Measurements from ENCODE around the gene HOXB8. TPM values are rescaled to one million over a fixed set of nuclear protein-coding genes. Genes with fewer than 3 reads are reported as not detected.

The HOXB8 gene
- total RNA-seq = under 1 TPM in 1 of 2 donors, not detected in 1; 0.33 TPM

DNA sequence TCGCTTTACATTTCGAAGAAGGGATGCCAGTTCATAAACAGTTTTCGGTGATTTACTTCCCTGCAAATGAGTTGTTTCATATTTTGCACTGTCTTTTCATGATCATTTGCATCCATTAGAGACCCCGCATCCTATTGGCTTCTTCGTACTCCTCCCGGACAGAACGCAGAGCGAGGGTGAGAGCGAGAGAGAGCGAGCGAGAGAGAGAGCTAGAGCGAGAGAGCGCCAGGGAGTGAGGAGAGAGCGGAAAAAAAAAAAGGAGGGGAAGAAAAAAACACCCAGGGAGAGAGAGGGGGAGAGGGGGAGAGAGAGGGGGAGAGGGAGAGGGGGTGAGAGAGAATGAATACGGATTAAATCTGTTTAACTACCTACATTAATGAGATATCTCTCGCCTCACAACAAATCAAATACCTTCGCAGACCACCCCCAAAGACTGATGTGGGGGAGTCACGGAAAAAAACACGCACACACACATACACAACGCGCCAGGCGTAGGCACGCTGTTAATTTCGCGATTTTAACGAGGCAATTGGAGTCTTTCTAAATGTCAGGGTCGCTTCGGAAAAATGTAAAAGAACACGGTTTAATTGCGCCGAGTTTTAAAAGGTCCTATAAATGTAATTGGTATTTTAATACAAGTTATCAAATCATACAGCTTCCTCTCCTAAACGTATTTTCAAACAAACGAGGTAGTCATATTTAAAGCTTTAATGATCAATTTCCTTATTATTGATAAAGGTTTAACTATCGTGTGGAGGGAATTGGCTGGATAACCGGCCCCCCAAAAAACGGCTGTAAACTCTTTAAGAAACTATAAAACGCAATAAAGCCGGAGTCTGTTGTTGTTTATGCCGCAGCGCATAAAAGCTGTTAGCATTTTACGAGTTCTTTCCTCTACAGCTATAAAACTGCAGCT, at the start of gene HOXB8:
Gene HOXB8, minus strand, starts transcription at position 246 of the 916 bp plus-strand sequence. CDS start 588 bp downstream, outside the sequence.

DNA sequence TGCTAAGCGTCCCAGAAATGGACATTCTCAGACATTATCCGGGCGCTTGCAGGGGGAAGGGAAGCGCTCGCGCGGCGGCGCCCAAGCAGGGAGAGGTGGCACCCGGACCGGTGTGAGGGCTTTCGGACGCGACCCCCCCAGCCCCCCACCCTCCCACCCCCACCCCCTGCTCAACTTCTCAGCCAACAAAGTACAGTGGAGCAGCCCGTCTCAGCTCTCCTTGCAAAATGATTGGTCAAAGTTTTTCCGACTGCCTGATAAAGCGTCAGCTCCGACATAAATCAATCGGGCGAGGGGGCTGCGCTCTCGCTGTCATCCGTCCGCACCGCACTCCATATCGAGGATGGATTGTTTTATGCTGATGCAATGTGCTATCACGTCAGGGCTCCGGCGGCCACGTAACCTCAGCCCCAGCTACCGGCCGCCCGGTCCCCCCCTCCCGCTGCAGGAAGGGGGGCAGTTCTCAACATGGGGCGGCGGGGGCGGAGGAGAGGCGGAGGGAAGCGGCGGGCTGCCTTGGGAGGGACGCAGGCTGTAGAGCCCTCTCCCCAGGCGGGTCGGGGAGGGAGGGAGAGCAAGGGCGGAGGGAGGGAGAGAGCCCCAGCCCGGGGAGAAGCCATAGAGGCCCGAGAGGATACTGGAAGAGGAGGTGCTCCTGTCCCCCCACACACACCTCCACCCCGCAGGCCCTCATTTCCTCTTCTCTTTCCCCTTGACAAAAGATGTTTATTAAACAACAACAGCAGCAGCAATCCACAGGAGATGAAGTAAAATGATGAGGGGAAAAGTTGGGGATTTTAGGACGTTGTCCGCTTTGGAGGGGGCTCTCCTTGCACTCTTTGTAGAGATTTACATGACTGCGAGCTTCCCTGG, 11.4 kb upstream of the HOXB8 start, which contains the start of gene HOXB9:
Gene HOXB9, minus strand, starts transcription at position 114 of the 873 bp plus-strand sequence. Its CDS starts 89 bp downstream, at position 25.

DNA sequence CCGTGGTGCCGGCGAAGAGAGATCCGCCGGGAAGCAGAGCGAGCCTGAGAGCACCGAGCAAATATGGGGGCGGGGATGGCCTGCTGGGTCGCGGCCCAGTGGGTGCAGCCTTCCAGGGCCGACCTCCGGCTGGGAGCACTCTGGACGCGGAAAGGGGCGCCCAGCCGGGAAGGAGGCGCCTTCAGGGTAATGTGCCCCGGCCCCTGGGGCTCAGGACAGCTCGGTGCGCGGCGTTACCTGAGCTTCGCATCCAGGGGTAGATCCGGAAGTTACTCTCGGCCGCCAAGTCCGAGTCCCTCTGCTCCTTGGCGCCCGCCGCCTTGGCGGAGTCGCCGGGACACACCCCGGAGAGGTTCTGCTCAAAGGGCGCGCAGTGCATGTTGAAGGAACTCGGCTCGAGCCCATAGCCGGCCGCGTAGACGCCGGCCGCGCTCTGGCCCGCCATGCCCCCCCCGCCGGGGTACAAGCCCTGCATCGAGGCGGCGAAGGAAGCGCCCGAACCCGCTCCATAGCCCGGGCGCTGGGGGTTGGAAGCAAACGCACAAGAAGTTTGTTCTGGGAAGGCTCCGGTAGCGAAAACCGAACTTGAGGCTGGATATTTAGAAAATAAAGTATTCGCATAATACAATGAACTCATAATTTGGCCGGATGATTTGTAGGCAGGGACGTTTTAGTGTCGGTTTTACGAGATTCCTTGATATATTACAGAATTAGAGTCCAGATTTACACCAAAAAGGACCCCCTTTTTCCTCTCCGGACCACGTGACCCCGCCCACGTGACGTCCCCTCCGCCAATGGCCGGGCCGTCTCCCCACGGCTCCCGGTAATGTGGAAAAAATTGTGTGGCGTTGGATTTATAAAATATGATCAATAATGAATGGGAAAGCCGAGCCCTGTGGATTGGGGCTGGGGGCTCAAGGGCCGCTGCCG, 4.5 kb downstream of the HOXB8 start, which contains the start of gene HOXB7:
Gene HOXB7, minus strand, starts transcription at position 736 of the 930 bp plus-strand sequence. Its CDS starts 99 bp downstream, at position 637.

DNA sequence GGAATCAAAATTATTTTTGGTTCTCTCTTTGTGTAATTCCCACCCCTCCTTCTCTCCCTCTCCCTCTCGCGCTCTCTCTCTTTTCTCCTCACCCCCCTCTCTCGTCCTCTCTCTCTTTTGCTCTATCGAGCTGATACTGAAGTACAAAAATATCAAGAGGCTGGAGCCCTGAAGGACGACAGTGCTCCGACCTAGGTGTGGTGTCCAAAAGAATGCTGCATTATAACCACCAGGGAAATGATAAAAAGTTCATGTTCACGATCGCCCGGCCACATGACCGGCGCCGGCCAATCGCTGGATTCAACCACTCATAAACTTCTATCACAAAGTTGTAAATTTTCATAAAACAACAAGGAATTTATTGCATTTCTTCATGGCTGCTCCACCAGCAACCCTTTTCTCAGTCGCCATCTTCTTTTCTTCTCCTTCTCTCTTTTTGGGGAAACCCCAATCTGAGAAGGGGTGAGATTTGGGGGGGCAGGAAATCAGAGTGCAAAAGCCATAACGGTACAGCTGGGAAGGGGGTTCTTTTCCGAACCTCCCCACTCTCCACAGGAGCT, 10.2 kb downstream of the HOXB8 start, which contains the start of gene HOXB6:
Gene HOXB6, minus strand, starts transcription at position 217 of the 560 bp plus-strand sequence. CDS start 6,836 bp downstream, outside the sequence.

DNA sequence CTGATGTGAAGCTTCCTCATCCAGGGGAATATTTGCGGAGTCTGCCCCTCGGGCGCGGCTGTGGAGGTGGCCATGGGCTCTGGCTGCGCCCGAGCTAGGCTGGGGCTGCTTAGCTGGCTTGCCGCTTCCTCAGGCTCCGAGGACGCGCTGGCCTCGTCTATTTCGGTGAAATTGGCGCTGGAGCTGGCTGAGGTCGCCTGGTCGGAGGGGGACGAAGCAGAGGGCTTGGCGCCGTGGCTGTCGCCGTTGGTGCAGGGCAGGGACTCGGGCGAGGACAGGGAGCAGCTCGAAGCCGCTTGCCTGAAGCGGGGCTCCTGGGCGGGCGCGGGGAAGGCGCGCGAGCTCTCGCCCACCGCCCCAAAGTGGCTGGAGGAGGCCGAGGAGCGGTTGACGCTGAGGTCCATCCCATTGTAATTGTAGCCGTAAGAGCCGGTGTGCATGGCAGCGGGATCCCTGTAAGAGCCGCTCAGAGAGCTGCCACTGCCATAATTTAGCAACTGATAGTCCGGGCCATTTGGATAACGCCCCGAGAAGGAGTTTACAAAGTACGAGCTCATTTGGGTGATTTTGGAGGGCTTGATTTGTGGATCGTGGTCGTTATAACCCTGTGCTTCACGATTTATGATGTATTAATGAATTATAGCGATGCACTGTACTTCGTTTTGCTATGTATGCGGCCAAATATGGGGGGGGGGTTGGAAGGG, 21.8 kb downstream of the HOXB8 start, which contains the start of gene HOXB5:
Gene HOXB5, minus strand, starts transcription at position 654 of the 704 bp plus-strand sequence. Its CDS starts 97 bp downstream, at position 557.

DNA sequence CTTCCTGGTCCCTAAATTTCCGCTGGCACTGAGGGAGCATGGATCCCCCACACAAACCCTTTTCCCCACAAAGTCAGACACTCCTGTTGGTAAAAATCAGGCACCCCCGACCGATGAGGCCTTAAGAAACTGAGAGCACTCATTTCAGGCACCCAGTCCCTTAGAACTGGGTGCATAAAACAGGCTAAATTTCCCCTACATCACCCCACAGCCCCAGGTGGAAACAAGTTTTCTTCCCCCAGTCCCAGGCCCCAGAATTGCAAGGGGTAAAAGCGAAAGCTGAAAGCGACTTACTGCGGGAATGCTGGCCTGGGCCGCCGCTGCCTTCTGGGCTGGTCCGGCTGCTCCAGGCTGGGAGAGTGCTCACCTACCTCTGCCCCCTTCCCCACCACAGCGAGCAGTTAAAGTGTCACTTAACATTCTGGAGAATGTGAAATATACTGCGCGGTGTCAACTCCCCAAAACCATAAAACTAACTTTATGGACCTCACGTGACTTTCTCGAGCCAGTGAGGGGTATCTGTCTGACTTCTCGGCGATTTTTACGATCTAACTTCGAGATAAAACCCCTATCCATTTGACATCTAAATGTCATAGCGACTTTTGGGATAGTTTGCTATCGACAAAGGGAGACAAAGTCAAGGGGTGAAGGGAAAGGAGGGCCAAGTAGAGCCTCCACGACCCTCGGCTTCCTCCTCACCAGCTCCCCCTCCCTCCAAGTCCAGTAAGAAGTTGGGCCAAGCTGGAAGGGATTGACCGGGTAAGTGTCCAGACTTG, 25.1 kb downstream of the HOXB8 start, which contains the start of gene HOXB3:
Gene HOXB3, minus strand, starts transcription at position 411 of the 776 bp plus-strand sequence. CDS start 37,767 bp downstream, outside the sequence.

DNA sequence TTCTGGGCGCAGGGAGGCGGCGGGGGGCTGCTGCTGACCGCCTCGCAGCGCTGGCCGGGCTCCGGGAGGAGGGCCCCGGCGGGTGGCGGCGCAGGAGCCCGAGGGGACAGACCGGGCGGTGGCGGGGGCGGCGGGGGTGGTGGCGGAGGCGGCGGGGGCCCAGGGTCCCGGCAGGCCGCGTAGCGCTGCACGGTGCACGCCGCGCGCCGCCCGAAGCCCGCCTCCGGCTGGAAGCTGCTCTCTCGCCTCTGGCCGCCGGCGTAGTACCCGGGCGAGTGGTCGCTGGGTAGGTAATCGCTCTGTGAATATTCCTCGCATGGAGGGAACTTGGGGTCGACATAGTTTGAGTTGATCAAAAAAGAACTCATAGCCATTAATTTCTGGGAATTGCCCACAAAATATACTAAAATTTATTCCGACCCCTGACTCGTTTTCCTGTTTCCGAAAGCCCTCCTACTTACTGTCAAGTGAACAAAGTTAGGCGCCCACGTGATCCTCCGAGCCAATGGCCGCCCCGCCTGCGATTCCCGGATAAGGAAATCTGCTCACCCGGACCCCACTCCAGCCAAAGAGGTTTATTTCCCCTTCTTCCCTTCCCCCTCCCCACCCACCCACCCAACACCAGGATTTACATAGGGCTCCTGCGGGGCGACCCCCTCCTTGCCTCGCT, 37.0 kb downstream of the HOXB8 start, which contains the start of gene HOXB4:
Gene HOXB4, minus strand, starts transcription at position 405 of the 670 bp plus-strand sequence. Its CDS starts 31 bp downstream, at position 374.

Small RNA genes lying within 50 kb of the gene (small RNA-seq; reads per million reads assigned to genes)
- gene MIR196A1 = 0.30 to 2.7 reads per million in 2 donors

Other genes starting within 250 kb of the HOXB8 start
- gene SKAP1, start 185.1 kb downstream of the HOXB8 start, total RNA-seq = not detected
- gene HOXB1, start 84.3 kb downstream of the HOXB8 start, total RNA-seq = not detected
- gene HOXB2, start 70.2 kb downstream of the HOXB8 start, total RNA-seq = 1 to 10 TPM in 1 of 2 donors, not detected in 1; 5.0 TPM
- gene HOXB4, start 36.9 kb downstream of the HOXB8 start, total RNA-seq = 1 to 10 TPM in 1 of 2 donors, not detected in 1; 2.0 TPM
- gene HOXB3, start 25.1 kb downstream of the HOXB8 start, total RNA-seq = 1 to 10 TPM in 1 of 2 donors, not detected in 1; 2.3 TPM
- gene HOXB5, start 21.5 kb downstream of the HOXB8 start, total RNA-seq = not detected
- gene HOXB6, start 10.3 kb downstream of the HOXB8 start, total RNA-seq = 1 to 10 TPM in 1 of 2 donors, not detected in 1; 7.0 TPM
- gene HOXB7, start 4.3 kb downstream of the HOXB8 start, total RNA-seq = 10 to 100 TPM in 1 of 2 donors, not detected in 1; 10.7 TPM
- gene HOXB9, start 11.1 kb upstream of the HOXB8 start, total RNA-seq = under 1 TPM in 1 of 2 donors, not detected in 1; under 0.01 TPM
- gene PRAC1, start 107.2 kb upstream of the HOXB8 start, total RNA-seq = not detected
- 1 to 10 TPM in 1 of 2 donors, not detected in 1; 1.3 TPM for gene PRAC2, start 107.9 kb upstream of the HOXB8 start, total RNA-seq
- 10 to 100 TPM in 1 of 2 donors, not detected in 1; 11.7 TPM for gene HOXB13, start 113.5 kb upstream of the HOXB8 start, total RNA-seq
- gene TTLL6, start 201.9 kb upstream of the HOXB8 start, total RNA-seq = 1 to 10 TPM in 1 of 2 donors, not detected in 1; 2.7 TPM
- 10 to 100 TPM; 32.7 to 50.3 TPM for gene CALCOCO2, start 215.7 kb upstream of the HOXB8 start, total RNA-seq

All from melanocyte of skin (primary cell).